Sigmoid colon (tissue), 4 donors: ENCODE measurements around the gene UNC13C.

Experiments
- POLR2A ChIP-seq, 2 donors: fragments of 450-650 bp; IDR thresholded peaks; one replicate each; pipeline ENCODE4 v1.6.1; 2016; ENCODE audit warnings: antibody characterized with exemption in 2 of 2, mild to moderate bottlenecking in 2 of 2, moderate library complexity in 2 of 2
- POLR2AphosphoS5 ChIP-seq, 4 donors: sonication (generic); formaldehyde crosslinking; IDR thresholded peaks; one replicate each; pipeline ENCODE4 v1.6.1; 2017; ENCODE audit warnings: antibody characterized with exemption in 4 of 4
- TF ChIP-seq, protein P1 (sequence below), 4 experiments: fragments of 450-650 bp in 3 of 4; fragments of 200-600 bp in 1 of 4; IDR thresholded peaks; one replicate each; pipeline ENCODE4 v1.5.1; 2016 to 2019; ENCODE audit warnings: antibody characterized with exemption in 4 of 4, mild to moderate bottlenecking in 3 of 4, moderate library complexity in 2 of 4

DNA sequence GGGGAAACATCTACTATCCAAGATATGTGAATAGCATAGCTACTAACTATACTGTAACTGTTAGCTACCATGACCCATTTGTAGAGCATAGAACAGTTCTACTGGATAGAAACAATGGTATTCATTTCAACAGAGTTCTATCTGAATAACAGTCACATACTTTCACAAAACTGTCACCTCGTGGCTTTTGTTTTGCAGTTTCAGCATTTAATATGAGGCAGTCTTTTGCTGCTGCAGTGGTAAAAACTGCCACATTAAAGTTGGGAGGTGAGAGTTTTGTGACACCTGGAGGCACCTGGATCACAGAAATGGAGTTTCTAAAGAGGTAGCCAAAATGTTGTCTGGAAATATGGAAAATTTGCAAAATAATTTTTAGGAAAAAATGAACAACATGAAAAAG lies 578.0 kb downstream of the UNC13C start:
- TF ChIP-seq, protein P1, sequence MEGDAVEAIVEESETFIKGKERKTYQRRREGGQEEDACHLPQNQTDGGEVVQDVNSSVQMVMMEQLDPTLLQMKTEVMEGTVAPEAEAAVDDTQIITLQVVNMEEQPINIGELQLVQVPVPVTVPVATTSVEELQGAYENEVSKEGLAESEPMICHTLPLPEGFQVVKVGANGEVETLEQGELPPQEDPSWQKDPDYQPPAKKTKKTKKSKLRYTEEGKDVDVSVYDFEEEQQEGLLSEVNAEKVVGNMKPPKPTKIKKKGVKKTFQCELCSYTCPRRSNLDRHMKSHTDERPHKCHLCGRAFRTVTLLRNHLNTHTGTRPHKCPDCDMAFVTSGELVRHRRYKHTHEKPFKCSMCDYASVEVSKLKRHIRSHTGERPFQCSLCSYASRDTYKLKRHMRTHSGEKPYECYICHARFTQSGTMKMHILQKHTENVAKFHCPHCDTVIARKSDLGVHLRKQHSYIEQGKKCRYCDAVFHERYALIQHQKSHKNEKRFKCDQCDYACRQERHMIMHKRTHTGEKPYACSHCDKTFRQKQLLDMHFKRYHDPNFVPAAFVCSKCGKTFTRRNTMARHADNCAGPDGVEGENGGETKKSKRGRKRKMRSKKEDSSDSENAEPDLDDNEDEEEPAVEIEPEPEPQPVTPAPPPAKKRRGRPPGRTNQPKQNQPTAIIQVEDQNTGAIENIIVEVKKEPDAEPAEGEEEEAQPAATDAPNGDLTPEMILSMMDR (IDR thresholded peaks at IDR 0.05), result no peak
- TF ChIP-seq POLR2A (IDR thresholded peaks at IDR 0.05) (no peak), POLR2AphosphoS5 (IDR thresholded peaks at IDR 0.05) (no peak)
